GM18951 (cell line): ENCODE measurements around the gene SOX8.

ENCODE experiments used
- POLR2A ChIP-seq: IDR thresholded peaks from 4 replicates; pipeline ENCODE4 v1.6.1; 2011; ENCODE audit warnings: mild to moderate bottlenecking; ENCODE audit not compliant: insufficient read length, insufficient read depth; ENCODE audit errors: extremely low read depth
- in situ Hi-C: fragments of 300-500 bp; cut with MboI; formaldehyde crosslinking; loops from one replicate; pipeline ENCODE4 v1.12.0; 2022; ENCODE audit warnings: low sequenced_read_pairs, mixed read lengths, inconsistent platforms; ENCODE audit not compliant: unreplicated experiment

SOX8 gene

DNA sequence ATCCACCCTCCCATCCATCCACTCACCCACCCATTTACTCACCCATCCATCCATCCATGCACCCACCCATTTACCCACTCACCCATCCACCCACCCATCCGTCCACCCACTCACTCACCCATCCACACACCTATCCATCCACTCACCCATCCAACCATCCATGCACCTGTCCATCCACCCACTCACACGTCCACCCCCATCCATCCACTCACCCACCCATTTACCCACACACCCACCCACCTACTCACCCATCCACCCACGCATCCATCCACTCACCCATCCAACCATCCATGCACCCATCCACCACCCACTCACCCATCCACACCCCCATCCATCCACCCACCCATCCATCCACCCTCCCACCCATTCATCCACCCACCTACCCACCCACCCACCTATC is 12.2 kb downstream of the SOX8 start:
- no peak for TF ChIP-seq POLR2A
- in situ Hi-C loops, result no loop called here

- no peak for TF ChIP-seq POLR2A
- in situ Hi-C loops, result no loop called here
These were observed 13.5 kb downstream of the SOX8 start for GRCh38 chr16:995087-995486.

DNA sequence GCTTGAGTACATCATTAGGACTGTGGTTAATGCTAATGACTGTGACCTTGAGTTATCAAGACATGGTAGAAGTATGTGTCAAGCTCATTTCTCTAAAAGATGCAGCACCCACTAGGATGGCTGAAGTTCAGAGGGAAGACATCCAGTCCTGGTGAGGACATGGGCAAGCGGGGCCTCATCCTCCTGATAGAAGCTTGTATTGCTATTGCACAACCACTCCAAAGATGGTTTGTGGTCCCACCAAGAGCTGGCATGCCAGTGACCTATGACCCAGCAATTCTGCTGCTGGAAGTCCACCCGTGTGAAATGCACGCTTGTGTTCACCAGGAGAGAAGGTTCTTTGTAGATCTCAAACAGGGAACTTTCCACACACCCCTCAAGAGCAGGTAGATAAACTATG is 14.2 kb downstream of the SOX8 start:
- TF ChIP-seq POLR2A, result no peak
- in situ Hi-C loops, result no loop called here

- in situ Hi-C loops, result no loop called here
- no peak for TF ChIP-seq POLR2A
These were observed 15.1 kb downstream of the SOX8 start for GRCh38 chr16:996681-997080.

- no peak for TF ChIP-seq POLR2A
- in situ Hi-C loops, result no loop called here
These were observed 16.0 kb downstream of the SOX8 start for GRCh38 chr16:997440-998051.

DNA sequence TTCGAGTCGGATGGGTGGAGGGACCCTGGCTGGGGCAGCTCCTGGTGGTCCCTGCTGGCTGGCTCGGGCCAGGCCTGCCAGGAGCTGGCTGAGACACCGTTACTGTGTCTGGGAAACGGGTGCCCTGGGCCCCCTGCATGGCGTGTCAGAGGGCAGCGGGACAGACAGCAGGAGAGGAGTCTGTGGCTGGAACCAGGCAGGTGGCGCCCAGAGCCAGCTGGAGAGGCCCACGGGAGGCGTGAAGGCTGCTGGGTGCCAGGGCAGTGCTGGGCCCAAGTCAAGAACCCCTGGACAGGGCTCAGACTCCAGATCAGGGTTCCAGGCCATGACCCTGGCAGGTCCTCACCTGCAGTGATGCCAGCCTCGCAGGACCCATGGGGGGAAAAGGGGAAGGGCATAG is 16.6 kb downstream of the SOX8 start:
- in situ Hi-C loops, result no loop called here
- no peak for TF ChIP-seq POLR2A

DNA sequence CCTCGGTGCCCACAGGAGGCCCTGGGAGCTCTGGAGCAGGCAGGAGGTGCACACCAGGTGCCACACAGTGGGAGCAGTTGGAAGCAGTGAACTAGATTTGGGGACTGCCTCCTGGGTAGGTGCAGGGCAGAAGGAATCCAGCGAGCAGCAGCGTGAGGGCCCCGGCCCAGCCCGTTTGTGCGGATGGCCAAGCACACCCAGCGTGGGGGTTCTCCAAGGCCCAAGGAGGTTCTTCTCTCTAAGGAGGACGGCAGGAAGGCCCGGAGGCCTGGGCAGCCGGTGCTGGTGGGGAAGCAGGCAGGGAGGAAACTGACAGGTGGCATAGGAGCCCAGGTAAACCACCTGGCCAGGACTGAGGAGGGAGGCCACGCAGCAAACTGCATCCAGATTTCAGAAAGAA is 17.0 kb downstream of the SOX8 start:
- no peak for TF ChIP-seq POLR2A
- in situ Hi-C loops, result no loop called here

- in situ Hi-C loops, result no loop called here
- TF ChIP-seq POLR2A, result no peak
These were observed 18.1 kb downstream of the SOX8 start for GRCh38 chr16:999677-1000076.

- in situ Hi-C loops, result no loop called here
- no peak for TF ChIP-seq POLR2A
These were observed 19.0 kb downstream of the SOX8 start for GRCh38 chr16:1000608-1001007.

GRCh38 chr16:1001096-1001495 is 19.5 kb downstream of the SOX8 start:
- in situ Hi-C loops, result no loop called here
- TF ChIP-seq POLR2A, result no peak

- no peak for TF ChIP-seq POLR2A
- in situ Hi-C loops, result no loop called here
These were observed 21.0 kb downstream of the SOX8 start for GRCh38 chr16:1002399-1003166.

DNA sequence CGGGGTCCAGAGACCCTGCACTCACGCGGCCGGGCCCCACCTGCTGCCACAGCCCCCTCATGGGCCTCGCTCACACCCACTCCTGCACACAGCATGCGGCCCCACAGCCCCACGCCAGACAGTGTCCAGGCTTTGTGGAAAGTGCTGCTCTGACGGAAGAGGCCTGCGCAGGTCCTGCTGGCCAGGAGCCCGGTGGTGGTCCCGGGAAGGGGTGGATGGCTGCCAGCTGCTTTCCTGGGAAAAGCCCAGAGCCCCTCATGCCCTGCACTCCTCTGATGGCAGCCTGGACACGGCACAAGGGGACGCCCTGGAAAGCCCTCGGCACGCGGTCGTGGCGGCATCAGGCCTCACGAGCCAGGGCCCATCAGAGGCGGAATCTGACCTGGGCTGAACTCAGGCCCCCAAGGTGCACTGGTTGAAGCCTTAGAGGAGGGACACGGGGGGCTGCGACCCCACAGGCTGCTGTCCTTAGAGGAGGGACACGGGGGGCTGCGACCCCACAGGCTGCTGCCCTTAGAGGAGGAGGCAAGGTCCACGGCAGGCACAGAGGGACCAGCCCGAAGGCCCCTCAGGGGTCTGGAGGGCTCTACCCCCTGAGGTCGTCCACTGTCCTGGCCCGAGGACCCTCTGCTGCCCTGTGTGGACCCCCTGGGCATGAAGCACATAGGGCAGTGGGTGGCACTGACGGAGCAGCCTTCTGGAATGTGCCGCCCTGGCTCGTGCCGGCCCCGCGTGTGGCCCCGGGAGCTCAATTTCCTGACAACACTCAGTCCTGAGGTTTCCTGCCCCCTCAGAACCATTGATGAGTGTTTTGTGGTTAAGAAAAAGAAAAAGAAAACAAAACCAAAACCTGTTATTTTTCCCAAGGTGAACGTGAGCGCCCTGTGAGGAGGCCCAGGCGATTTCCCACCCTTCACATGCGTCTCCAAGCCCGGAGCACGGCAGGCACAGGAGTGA is 22.1 kb downstream of the SOX8 start:
- in situ Hi-C loops, result no loop called here
- TF ChIP-seq POLR2A, result no peak

DNA sequence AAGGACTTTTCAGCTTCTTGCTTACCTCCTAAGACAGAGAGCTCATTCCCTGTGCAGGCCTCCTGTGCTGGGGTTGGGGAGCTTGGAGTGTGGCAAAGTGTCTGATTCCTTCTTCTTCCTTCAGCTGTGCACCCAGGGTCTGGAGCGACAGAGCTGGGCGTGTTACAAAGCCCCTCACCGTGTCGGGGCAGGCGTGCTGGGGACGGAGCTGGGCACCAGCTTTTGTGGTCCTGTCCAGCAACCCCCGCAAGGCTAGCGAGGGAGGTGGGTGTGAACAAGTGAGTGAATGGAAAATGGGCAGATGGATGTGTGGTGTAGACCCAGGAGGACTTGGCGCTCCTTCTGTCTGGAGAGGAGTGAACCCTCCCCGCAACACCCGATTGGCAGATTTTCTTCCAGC is 23.7 kb downstream of the SOX8 start:
- TF ChIP-seq POLR2A, result no peak
- in situ Hi-C loops, result no loop called here

GRCh38 chr16:1006781-1007180 is 25.2 kb downstream of the SOX8 start:
- in situ Hi-C loops, result no loop called here
- TF ChIP-seq POLR2A, result no peak

- no peak for TF ChIP-seq POLR2A
- in situ Hi-C loops, result no loop called here
These were observed 25.8 kb downstream of the SOX8 start for GRCh38 chr16:1007284-1007850.
